HG03571 (cell line): Measurements from ENCODE around the gene CCL22.

Experiments used
- ATAC-seq: cut with Tn5 transposase; IDR thresholded peaks from one replicate; pipeline ENCODE4 v1.9.1; 2021; ENCODE audit not compliant: unreplicated experiment

The CCL22 gene

GRCh38 chr16:57345666-57346204, 12.8 kb upstream of the CCL22 start:
- ATAC-seq, result no peak

GRCh38 chr16:57347858-57348257, 10.7 kb upstream of the CCL22 start:
- no peak for ATAC-seq

GRCh38 chr16:57348327-57348726, 10.3 kb upstream of the CCL22 start:
- no peak for ATAC-seq

GRCh38 chr16:57349212-57350031, 9.2 kb upstream of the CCL22 start:
- ATAC-seq, result peak; percentile 79

- ATAC-seq, result no peak
Measured at GRCh38 chr16:57352636-57353047, 5.9 kb upstream of the CCL22 start.

GRCh38 chr16:57354311-57354710, 4.3 kb upstream of the CCL22 start:
- no peak for ATAC-seq

GRCh38 chr16:57355898-57356414, 2.6 kb upstream of the CCL22 start:
- ATAC-seq, result no peak

- no peak for ATAC-seq
Measured at GRCh38 chr16:57356547-57356946, 2.0 kb upstream of the CCL22 start.

- no peak for ATAC-seq
Measured at GRCh38 chr16:57357330-57358085, 1.1 kb upstream of the CCL22 start.

- no peak for ATAC-seq
Measured at GRCh38 chr16:57358086-57358420, 530 bp upstream of the CCL22 start.

GRCh38 chr16:57360321-57360935, 1.8 kb downstream of the CCL22 start:
- ATAC-seq, result no peak

- ATAC-seq, result no peak
Measured at GRCh38 chr16:57361404-57361803, 2.8 kb downstream of the CCL22 start.

- no peak for ATAC-seq
Measured at GRCh38 chr16:57364143-57364542, 5.6 kb downstream of the CCL22 start.

GRCh38 chr16:57366544-57367040, 8.0 kb downstream of the CCL22 start:
- ATAC-seq, result no peak

- no peak for ATAC-seq
Measured at GRCh38 chr16:57367116-57367752, 8.7 kb downstream of the CCL22 start.

GRCh38 chr16:57371494-57372371, 13.2 kb downstream of the CCL22 start:
- no peak for ATAC-seq

- ATAC-seq, result no peak
Measured at GRCh38 chr16:57372372-57373116, 14.0 kb downstream of the CCL22 start, which contains the start of gene CX3CL1. TSS of gene CX3CL1 (plus strand) at chr16:57372490. CDS start at chr16:57372569, 79 bp downstream.

- no peak for ATAC-seq
Measured at GRCh38 chr16:57373117-57373947, 14.7 kb downstream of the CCL22 start.
